Cerebellar cortex (tissue), 1 donor: ENCODE results near the gene CCDC154.

ENCODE experiments used
- DNase-seq: peaks from one replicate; pipeline ENCODE4 v3.0.0-alpha.2; 2015; ENCODE audit warnings: low spot score

Gene CCDC154

DNA sequence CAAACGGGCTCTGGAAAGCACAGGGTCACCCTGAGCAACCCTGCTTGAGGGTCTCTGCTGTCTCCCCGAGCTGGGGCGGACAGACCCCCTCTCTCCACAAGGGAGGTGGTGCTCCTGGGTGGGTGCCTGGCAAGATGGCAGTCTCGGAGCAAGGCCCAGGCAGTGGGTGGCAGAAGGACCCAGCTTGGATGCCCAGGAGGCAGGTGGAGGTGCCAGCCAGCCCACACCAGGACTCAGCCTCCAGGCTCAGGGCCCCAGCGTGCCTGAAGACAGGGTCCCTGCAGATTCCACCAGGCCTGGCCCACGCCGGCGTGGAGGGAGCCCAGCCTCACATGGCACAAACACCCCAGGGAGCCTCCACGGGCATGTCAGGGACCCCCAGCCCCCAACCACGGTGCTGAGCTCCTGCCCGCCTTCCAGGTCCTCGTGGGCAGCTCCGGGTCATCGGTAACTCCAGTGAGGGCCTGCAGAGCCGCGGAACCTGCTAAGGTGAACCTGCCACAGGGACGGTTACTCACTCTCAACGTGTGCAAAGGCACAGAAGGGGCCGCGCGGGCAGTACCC lies 50.7 kb downstream of the CCDC154 start:
- no peak for DNase-seq

DNA sequence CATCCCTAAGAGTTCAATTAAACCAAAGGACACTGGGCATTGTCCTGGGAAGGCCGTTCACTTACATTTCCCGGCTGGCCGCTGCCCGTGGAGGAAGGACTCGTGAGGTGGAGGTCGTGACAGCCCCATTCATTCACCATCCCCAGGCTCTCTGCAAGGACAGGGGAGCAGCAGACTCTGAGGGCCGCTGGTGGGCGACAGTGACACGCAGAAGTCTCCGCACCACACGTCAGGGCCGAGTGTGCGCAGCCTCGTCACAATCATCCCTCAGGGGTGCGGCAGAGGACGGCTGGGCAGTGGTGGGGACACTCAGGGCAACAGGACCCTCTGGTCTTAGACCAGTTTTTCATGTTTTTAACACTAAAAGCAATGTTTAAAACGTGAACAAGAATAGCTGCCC lies 51.5 kb downstream of the CCDC154 start:
- DNase-seq: no peak

DNA sequence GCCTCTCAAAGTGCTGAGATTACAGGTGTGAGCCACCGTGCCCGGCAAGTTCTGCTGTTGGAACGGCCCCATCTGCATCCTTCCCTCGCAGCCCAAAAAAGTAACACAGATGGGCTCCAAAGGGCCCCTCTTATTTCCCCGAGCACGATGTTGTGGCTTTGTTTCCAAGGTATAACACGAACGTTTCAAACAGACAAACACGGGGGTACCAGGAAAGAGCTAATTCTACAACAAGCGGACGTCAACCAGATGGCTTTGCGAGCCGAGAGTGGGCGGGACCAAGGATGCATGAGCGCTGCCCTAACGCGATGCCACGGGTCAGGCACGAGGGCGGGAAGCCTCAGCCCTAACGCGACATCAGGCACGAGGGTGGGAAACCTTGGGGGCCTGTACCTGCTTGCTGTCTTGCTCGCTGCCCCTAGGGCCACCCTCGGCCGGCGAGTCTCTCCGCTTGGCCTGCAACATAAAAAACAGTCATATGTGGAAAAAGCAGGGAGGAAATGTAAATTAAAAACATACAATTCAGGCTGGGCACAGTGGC lies 54.0 kb downstream of the CCDC154 start:
- DNase-seq: no peak

DNA sequence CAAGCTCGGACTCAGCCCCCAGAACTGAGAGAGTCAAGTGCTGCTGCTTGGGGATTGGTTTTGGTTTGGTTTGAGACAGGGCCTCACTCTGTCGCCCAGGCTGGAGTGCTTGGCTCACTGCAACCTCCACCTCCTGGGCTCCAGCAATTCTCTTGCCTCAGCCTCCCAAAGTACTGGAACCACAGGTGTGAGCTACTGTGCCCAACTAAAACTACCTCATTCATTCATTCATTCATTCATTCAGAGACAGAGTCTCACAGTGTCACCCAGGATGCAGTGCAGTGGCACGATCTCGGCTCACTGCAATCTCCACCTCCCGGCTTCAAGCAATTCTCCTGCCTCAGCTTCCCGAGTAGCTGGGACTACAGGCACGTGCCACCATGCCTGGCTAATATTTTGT lies 54.6 kb downstream of the CCDC154 start:
- DNase-seq: no peak

DNA sequence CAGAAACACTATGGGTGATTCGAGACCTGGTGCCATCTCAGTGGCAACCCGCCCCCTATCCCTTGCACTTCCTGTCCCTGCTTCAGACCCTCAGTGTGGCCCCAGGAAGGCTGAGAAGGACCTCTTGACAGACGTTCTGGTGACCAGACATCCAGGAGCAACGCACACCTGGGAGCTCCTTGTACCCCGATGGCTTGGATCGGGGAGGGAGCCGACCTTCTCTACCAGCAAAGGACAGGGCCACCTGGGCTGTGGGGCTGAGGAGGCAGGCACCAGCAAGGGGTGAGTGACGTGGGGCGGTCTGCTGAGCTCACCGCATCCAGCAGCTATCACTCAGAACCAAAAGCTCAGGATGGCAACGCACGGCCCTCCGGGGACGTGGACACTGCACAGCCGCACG lies 57.0 kb downstream of the CCDC154 start:
- DNase-seq: no peak

DNA sequence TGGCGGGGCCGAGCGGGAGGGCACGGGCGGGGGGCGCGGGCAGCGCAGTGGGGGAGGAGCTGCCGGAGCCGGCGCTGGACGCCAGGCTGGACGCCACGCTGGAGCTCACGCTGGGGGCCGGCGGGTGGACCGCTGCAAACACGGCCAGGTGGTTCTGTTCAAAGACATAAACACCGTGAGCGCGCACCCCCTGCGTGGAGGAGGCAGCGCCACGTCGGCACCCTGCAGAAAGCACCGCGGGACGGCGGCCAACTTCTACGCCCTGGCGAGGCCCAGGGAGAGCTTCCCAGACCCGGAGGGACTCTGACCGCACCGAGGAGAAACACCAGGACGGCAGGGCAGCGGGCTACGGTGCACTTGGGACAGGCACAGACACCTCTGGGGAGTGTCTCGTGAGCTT lies 59.1 kb downstream of the CCDC154 start:
- DNase-seq: no peak
